Jurkat, Clone E6-1 (cell line): ENCODE data around the gene NEK1.
"Not testable (repeated sequence)": the region's sequence is repeated elsewhere in the genome, so short reads cannot be mapped to it uniquely, and the experiment has no call there.

Experiments
- DNase-seq: peaks from one replicate; pipeline ENCODE4 v3.0.0-alpha.2; 2011; ENCODE audit warnings: low read depth, low spot score
- H3K4me3 ChIP-seq: 2 replicates; pipeline ENCODE4 v1.5.1; 2011; ENCODE audit warnings: mild to moderate bottlenecking, low read length, control low read depth, moderate library complexity

NEK1 gene

DNA sequence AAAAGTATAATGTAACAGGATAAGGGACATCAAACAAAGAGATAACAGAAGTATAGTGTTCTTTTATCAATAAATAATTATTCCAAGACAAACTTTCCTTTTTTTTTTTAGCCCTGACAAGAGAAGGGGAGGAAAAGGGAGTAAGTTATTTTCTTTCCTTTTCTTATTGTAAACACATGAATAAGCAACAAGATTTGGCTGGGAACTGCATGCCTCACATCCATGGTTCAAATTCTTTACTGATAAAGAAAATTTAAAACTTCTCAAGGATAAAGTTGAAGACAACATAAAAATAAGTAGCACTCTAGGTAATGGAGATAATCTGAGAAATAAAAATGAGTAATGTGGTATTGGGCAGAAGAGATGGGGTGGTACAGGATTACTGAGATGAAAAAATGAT is 71.6 kb downstream of the NEK1 start:
- DNase-seq, result no peak

DNA sequence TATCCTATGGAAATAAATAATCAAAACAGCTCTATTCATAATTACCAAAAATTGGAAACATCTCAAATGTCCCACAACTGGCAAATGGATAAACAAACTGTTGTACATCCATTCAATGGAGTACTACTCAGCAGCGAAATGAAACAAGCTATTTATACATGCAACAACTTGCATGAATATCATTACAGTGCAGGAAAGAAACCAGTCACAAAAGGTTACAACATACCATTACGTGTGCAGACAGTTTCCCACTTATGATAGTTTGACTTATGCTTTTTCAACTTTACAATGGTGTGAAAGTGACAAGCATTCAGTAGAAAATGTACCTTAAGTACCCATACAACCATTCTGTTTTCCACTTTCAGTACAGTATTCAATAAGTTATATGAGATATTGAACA is 82.3 kb downstream of the NEK1 start:
- DNase-seq, result no peak
- H3K4me3 ChIP-seq, result no peak overlapping the region

More for the DNA sequence above, 71.6 kb downstream of the NEK1 start:
- H3K4me3 ChIP-seq, result no peak overlapping the region

DNA sequence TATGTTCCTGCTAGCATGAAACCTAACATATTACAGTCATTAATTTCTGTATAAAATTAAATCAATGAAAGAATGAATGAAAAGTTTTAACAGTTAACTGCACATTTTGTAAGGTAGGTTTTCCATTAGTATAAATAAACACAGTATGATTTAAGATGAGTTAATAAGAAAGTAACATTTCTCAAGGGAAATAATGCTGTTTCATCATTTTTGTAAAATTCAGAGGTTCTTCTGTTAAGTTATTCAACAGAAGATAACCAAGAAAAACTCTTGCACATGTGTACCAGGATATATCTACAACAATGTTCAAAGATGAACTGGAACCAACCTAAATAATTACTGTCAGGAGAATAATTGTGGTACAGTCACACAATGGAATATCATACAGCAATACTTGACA is 88.6 kb downstream of the NEK1 start:
- no peak overlapping the region for H3K4me3 ChIP-seq
- no peak for DNase-seq

DNA sequence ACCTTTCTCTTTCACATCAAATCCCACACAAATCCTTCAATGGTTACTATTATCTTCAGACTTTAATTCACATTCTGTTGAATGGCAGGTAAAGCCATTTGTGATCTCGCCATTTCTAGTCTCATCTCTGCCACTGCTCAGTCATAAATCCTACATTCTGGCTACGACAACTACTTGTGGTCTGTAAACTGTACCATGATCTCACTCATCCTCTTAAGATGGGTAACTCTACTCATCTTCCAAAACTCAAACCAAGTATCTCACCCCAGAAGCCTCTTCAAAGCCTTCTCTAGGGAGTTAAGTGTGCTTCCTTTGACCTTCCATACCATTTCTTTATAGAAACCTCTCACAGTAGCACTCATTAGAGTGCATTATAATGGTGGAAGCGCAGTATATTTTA is 101.8 kb downstream of the NEK1 start:
- DNase-seq, result no peak
- H3K4me3 ChIP-seq, result no peak overlapping the region

DNA sequence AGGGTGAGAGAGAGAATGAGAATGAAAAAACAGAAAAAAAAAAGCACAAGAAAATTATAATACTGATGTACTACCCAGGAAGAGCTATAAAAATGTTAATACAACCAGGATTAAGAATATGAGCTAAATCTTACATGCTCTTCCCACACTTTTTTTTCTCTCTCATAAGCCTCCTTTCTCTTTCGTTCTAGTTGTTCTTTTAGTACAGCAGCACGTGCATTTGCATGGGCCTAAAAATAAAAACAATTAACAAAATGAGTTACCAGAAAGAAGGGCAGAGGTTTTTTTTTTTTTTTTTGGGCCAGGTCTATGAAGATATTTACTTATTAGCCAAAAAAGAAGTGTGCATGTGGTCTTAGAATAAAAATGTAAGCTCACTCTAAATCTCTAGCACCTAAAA is 105.5 kb downstream of the NEK1 start:
- H3K4me3 ChIP-seq, result no peak overlapping the region
- no peak for DNase-seq

DNA sequence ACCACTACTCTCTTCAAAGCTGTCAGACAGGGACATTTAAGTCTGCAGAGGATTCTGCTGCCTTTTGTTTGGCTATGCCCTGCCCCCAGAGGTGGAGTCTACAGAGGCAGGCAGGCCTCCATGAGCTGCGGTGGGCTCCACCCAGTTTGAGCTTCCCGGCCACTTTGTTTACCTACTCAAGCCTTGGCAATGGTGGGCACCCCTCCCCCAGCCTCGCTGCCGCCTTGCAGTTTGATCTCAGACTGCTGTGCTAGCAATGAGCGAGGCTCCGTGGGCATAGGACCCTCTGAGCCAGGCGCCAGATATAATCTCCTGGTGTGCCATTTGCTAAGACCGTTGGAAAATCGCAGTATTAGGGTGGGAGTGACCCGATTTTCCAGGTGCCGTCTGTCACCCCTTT is 112.5 kb downstream of the NEK1 start:
- not testable (repeated sequence) for DNase-seq, H3K4me3 ChIP-seq

DNA sequence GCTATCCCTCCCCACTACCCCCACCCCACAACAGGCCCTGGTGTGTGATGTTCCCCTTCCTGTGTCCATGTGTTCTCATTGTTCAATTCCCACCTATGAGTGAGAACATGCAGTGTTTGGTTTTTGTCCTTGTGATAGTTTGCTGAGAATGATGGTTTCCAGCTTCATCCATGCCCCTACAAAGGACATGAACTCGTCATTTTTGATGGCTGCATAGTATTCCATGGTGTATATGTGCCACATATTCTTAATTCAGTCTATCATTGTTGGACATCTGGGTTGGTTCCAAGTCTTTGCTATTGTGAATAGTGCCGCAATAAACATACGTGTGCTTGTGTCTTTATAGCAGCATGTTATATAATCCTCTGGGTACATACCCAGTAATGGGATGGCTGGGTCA is 118.1 kb downstream of the NEK1 start:
- DNase-seq, result not testable (repeated sequence)

DNA sequence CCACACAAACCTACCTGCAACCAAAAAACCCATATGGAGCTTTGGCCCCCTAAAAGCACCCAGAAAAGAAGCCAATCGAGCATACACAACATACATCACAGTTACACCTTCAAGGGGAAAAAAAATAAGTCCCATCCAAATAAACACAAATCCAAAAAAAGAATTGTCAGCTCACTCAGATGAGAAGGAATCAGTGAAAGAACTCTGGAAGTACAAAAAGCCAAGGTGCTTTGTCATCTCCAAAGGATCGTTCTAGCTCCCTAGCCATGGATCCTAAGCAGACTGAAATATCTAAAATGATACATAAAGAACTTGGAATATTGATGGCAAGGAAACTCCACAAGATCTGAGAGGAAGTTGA is 119.2 kb downstream of the NEK1 start:
- no peak overlapping the region for H3K4me3 ChIP-seq
- no peak for DNase-seq

More for the DNA sequence above, 118.1 kb downstream of the NEK1 start:
- H3K4me3 ChIP-seq, result not testable (repeated sequence)

DNA sequence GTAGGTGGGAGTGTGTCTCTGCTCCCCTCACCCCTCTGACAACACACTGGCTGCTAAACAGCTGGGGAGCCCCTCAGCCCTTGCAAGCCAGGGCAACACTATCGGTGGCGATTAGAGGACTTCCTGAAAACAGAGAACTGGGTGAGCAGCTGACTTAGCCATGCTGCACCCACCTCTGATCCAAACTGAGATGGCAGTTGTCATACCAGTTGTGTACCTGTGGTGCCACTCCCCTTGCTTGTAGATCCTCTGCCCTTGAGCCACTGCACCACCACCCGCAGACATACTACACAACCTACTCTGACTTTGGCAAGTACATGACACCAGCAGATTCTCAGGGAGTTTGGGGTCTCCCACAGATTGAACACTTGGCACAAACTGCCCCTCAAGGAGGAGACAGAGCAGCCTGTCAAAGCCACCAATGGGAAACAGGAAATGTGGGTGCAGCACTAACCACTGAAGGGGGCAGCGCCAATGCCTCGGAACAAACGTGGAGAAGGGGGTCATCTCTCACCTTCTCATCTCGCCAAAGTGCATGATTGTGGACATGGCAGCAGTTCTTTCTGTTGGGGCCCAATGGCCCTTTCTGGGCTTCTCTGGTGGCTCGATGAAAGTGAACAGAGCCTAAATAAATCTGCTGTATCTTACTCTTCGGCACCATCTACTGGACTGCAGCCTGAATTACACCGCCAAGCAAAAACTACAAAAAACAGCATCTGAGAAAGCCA is 119.8 kb downstream of the NEK1 start:
- peak; percentile 53 for DNase-seq
- H3K4me3 ChIP-seq, result peak overlapping the region; percentile 11; the same call in 1 of the 2 replicates

DNA sequence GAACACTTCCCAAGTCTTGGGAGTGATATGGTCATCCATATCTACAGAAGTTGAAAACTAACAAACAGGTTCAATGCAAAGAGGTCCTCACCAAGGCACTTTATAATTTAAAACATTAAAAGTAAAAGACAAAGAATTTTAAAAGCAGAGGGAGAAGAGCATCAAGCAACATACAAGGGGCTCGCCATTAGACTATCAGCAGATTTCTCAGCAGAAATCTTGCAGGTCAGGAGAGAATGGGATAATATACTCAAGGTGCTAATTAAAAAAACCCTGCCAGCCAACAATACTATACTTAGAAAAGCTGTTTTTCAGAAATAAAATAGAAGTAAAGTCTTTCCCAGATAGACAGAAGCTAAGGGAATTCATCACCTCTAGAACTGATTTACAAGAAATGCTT is 121.2 kb downstream of the NEK1 start:
- no peak overlapping the region for H3K4me3 ChIP-seq
- no peak for DNase-seq

DNA sequence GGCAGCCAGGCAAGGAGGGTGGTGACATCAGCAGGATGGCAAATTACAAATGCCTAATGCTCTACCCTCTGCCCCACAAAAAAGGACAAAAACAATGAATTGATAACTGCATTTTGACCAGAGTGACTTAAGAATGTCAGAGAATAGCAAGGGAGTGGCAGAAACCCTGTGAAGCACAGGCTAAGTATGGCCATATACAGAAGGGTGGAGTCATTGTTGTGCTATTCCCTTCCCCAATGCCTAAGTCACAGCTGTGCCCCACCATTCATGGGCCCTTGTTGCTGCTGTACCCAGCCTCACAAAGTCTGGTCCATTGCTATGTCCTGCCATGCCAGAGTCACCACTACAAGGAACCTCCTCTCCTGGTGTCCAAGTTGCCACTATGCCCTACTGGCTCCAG is 123.1 kb downstream of the NEK1 start:
- H3K4me3 ChIP-seq, result no peak overlapping the region
- DNase-seq, result no peak

DNA sequence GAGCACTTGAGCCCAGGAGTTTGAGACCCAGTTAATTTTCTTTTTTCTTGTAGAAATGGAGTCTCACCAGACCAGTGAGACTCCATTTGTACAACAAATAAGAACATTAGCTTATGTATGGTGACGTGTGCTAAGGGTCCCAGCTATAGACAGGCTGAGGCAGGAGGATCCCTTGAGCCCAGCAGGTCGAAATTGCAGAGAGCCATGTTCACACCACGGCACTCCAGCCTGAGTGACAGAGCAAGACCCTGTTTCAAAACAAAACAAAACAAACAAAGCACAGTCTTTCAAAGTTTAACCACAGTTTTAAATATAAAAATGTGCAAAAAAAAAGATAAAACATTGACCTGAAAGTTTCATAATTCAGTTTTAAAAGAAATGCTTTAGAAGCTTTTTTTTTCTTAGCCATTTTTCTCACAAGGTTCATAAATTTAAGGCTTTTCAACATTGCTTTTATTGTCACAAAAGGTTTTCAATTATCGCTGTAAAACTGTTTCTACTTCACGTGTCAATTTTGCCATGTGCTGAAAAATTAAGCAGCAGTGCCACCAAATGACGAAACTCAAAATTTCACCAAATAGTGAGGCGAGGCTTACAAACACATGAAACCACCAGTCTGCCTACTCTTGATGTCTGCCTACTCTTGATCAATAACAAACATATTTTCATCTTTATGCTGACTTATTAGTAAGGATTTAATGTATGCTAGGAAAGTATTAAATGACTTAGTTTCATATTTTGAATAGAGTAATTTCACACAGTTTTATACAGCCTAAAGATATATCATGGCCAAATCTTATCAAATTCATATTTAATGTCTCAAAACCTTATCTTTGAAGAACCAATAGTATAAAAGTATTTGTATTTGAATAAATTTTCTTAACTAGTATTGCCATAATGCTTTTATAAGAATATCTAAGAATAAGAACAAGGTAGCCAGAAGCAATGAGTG is 126.3 kb downstream of the NEK1 start:
- H3K4me3 ChIP-seq, result no peak overlapping the region
- DNase-seq, result peak; percentile 45

DNA sequence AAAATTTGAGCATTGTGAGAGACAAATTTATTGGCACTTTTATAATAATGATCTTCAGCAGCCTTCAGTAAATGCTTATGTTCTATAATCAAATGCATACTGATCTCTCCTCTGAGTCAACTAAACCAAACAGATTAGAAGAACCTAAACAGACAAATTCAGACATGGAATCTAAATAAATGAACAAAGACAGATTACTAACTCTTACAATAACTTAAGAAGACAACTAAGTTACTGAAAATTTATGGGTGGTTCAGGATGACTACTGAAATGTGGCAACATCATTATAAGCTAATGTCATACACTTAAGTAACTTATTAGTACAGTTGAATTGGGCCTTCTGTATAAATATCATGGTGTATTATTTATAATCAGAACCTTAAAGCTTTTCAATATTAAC is 127.3 kb downstream of the NEK1 start:
- no peak overlapping the region for H3K4me3 ChIP-seq
- no peak for DNase-seq

DNA sequence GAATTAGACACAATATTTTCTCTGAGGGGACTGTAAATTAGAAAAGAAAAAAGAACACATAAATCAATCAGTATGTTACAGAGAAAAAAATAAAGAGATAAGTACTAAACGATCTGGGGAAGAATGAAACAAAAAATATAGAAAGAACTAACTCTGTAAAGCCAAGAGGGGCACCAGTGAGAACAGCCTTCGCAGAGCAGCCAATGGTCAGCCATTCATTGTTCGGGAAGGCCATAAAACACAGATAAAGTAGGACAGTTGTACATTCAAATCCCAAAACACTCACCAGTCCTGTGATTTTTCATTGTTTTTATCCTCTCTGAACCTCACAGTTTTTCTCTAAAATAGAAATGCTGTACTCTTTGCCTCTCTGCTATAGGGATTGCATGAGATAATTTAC is 127.9 kb downstream of the NEK1 start:
- DNase-seq, result no peak
- no peak overlapping the region for H3K4me3 ChIP-seq

DNA sequence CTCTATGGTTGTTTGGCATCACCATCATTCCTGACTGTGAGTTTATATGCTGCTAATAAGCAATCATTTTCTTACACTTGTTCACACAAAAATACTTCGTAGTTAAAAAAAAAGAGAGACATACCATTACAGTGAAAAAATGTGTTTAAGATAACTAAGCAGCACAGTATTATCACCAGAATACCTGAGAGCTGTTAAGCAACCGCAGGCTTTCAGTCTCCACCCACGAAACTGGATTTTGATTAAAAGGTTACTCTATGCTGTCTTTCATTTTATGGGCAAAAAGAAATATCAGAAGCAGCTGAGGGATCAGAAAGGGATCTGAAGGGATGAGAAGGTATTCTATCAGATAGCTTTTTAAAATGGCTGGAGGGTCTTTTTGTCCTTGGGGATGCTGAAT is 148.3 kb downstream of the NEK1 start:
- no peak for DNase-seq
- no peak overlapping the region for H3K4me3 ChIP-seq

DNA sequence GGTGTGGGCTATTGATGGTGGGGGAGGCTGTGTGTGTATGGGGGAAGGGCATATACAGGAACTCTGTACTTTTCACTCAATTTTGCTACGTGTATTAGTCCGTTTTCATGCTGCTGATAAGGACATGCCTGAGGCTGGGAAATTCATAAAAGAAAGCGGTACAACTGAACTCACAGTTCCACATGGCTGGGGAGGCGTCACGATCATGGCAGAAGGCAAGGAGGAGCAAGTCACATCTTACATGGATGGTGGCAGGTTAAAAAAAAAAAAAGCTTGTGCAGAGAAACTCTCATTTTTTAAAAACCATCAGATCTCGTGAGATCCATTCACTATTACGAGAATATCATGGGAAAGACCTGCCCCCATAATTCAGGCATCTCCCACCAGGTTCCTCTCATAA is 152.3 kb downstream of the NEK1 start:
- no peak overlapping the region for H3K4me3 ChIP-seq
- DNase-seq, result no peak

DNA sequence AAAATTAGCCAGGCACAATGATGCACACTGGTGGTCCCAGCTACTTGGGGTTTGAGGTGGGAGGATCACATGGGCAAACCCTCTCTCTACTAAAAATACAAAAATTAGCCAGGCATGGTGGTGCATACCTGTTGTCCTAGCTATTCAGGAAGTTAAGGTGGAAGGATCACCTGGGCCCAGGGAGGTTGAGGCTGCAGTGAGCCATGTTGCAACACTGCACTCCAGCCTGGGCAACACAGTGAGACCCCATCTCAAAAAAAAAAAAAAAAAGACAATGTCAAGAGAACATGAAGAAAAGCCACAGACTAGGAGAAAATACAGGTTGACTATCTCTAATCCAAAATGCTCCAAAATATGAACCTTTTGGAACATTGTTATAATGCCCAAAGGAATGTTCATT is 153.8 kb downstream of the NEK1 start:
- DNase-seq, result no peak
- H3K4me3 ChIP-seq, result no peak overlapping the region

DNA sequence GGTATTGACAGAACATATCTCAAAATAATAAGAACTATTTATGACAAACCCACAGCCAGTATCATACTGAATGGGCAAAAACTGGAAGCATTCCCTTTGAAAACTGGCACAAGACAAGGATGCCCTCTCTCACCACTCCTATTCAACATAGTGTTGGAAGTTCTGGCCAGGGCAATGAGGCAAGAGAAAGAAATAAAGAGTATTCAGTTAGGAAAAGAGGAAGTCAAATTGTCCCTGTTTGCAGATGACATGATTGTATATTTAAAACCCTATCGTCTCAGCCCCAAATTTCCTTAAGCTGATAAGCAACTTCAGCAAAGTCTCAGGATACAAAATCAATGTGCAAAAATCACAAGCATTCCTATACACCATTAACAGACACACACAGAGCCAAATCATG is 159.7 kb downstream of the NEK1 start:
- H3K4me3 ChIP-seq, DNase-seq: not testable (repeated sequence)

DNA sequence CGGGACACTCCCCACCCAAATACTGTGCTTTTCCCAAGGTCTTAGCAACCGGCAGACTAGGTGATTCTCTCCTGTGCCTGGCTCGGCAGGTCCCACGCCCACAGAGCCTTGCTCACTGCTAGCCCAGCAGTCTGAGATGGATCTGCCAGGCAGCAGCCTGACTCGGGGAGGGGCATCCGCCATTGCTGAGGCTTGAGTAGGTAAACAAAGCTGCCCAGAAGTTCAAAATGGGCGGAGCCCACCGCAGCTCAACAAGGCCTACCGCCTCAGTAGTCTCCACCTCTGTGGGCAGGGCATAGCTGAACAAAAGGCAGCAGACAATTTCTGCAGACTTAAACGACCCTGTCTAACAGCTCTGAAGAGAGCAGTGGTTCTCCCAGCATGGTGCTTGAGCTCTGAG is 163.4 kb downstream of the NEK1 start:
- H3K4me3 ChIP-seq, DNase-seq: not testable (repeated sequence)

DNA sequence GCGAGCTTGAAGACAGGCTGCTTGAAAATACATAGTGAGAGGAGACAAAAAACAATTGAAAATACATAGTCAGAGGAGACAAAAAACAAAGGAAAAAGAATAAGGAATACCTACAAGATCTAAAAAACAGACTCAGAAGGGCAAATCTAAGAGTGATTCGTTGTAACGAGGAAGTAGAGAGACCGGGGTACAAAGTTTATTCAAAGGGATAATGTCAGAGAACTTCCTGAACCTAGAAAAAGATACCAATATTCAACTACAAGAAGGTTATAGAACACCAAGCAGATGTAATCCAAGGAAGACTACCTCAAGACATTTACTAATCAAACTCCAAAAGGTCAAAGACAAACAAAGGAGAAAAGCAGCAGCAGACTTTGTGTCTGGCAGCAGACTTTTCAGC is 165.6 kb downstream of the NEK1 start:
- H3K4me3 ChIP-seq, result no peak overlapping the region
- DNase-seq, result no peak
